ENCODE measurements around the gene FBXO38.
"Not testable (repeated sequence)": the region's sequence is repeated elsewhere in the genome, so short reads cannot be mapped to it uniquely, and the experiment has no call there.

Gene FBXO38

DNA sequence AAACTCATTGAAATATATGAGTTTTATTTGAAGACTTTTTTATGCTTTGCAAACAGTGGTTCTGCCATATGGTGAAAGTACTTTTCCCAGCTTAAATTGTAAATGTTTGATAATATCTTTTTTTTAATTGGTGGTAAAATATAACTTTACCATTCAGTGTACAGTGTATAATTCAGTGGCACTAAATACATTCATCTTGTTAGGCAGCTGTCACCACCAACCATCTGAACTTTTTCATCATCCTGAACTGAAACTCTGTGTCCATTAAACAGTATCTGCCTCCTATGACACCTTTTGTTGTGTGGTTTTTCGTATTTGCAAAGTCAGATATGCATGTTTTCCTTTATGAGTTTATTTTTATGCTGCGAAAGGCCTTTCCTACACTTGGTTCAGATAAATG lies 45.1 kb downstream of the FBXO38 start:
- DNase-seq: no peak

DNA sequence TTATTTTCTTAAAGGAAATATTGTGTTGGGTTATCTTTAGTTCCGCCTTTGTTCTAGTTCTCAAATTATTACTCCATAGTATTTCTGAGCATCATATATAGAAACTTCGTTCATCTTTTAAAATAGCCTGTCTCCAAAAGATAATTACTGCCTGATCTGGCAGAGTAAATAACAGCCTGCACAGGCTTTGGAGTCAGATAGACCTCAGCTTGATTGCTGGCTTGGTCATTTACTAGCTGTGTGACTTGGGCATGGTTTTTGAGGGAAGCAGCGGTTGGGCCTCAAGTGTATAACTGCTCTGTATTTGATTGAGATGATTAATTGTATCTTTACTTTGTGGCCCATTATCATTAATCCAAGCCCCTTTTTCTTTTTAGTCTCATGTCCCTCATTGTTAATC lies 50.1 kb downstream of the FBXO38 start:
- DNase-seq: no peak

DNA sequence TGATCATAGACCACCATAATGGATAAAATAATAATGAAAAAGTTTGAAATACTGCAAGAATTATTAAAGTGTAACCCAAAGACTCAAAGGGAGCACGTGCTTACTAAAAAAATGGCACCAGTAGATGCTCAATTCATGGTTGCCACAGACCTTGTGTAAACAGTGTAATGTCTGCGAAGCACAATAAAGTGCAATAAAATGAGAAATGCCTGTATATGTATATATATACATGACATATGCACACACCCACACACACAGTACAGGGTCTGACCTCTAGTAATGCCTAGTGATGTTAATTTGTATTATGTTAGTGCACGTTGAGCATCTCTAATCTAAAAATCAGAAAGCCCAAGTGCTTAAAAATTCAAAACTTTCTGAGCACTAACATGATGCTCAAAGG lies 52.3 kb downstream of the FBXO38 start:
- DNase-seq: no peak

DNA sequence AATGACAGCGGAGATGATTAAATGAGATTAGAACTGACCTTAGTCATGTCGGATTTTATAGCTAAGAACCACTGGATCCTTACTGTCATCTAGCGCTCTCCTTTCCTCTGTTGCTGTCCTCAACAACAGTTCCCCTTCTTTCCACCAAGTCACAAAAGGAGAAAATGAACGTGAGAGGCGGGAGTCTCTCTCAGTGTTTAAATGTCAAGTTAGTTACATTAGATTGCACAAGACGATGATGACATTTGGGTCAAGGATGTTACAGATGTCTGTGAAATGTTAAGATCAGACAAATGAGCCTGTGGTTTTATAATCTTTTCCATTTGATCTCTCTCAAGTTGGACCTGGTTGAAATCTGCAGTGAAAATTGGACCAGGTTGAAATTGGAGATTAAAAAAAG lies 53.5 kb downstream of the FBXO38 start:
- DNase-seq: peak; percentile 5

DNA sequence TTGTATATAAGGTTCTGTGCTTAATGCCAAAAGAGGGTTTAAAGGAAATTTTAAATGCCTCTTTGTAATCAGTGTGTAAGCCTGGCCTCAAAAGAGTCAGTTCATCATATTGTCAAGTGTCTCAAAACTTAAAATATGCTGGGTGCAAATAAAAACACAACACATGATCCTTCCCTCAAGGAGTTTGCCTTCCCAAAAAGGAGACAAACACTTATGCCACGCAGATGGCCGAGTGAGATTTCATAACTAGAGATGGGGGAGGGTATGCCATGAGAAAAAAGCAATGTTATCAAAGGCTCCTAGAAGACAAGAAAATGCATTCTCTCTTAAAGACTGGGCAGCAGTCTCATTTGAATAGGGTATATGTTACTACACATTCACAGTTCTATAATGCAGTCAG lies 55.2 kb downstream of the FBXO38 start:
- DNase-seq: no peak

DNA sequence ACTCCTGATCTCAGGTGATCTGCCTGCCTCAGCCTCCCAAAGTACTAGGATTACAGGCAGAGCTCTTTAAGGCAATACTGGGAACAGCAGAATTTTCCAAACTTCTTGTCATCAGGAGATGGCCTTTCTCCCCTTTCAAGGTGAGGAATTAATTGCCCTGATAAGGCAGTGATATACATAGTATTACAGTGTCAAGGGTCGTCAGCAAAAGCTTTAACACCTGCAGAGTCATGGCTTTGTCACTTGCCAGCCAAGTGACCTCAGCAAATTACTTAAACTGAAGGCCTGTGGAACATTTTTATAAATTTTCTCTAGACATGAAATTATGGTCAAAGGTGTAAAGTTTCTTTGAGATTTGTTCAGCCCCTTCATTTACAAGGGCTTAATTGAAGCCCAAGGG lies 59.5 kb downstream of the FBXO38 start:
- DNase-seq: no peak

DNA sequence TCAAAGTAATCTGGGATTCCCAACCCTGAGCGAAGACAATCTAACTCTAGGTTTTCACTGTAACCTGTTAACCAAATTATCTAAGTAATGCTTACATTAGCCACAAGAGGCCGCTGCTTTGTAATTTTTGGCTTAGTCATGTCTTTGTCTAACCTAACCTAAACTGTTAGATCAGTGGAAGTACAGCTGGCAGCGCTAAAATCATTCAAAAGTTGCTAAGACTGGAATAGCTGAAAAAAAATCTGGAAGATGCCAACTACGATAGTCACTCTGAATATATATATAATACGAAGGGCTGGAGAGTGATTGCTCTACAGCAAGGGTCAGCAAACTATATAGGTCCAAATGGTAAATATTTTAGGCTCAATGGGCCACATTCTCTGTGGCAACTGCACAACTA lies 60.2 kb downstream of the FBXO38 start:
- DNase-seq: peak; percentile 62

DNA sequence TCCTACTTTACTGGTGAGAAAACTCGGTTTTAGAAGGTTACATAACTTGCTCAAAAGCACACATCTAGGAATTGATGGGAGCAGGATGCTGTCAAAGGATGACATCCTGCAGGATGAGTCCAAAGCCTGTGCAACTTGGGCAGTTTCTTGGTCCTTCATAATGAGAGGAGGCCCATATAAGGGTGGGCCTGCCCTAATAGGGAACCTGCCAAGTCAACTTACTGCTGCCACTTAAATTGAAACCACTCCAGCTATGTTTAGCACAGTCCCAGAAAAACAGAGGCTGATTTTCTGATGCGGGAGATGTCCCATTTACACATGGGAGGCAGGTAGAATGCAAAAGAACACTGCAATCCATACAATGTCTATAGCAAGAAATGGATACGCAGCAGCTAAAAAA lies 61.8 kb downstream of the FBXO38 start:
- DNase-seq: no peak

DNA sequence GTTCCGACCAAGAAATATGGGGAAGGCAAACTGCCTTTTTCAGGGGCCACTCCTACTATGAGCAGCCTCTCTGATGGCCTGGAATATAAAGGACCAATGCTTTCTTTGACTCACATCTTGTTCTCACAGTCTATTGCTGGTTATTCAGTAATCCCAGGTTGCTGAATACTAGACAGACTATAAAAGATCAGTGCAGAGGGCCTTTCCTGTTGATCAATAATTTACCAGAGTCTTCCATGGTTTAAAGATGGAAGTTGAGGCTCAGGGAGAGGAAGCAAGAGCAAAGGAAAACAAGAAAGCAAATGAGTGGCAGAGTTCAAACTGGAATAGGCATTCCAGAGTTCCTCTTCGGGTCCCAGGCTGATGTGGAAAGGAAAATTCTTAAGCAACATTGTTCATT lies 62.9 kb downstream of the FBXO38 start:
- no peak for DNase-seq

DNA sequence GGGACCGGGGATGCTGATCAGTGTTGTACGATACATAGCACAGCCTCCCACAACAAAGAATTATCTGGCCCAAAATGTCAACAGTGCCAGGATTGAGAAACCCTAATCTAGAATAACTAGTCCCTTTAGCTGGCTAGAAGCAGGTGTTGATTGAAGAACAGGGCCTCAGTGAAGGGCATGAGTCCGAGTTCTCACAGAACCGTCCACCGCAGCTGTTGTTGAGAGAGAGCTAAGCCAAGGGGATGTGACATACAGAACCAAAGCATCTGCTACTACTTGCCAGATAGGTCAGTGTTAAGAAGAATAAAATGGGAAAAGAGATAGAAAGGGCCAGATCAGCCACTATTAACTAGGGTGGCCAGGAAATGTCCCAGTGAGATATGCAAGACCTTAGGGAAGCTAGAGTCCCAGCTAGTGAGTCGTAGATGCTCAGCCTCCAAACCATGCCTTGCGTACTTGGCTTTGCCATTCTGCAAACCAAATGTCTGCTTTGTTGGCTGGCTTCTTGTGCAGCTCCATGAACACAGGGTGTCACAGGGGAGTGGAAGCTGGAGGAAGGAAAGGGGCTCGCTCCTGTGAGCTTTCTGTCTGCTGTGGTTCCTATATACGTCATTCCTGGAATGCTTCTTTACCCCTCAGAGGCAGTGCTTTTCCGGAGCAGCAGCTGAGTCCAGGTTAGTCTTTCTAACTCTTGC lies 68.9 kb downstream of the FBXO38 start:
- DNase-seq: peak; percentile 8

DNA sequence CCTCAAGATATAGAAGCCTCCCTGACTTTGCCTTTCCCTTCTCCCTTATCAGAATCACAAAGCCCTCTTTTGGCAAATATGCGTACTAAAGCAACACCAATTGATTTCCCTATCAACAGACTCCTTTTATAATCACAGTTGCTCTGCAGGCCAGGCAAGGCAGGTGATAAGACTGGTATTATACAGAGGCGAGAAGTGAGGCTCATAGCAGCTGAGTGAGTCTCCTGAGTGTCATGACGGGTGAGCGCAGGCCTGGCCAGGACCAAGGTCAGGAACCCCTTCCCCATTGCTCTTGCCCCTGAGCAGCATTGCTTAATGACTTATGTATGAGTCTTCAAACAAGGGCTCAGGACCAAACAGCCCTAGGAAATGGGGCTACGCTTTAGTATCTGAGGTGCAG lies 70.8 kb downstream of the FBXO38 start:
- DNase-seq: no peak

DNA sequence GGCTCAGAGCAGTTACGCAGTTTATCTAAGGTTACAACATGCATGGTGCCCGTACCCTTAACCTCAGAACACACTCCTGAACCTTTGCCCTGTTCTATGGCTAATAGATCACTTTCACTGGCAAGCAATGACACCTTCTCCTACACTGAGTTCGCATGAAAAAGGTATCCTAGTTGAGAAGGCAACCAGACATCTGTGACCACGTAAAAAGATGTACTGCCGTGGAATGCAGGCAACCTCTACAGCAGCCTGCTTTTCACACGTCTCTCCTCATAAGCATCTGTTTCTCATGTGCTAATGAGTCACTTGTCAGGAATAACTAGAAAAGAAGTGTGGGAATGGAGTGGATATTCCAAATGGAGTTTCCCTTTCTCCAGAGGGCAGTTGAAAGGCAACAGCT lies 71.4 kb downstream of the FBXO38 start:
- peak; percentile 53 for DNase-seq

DNA sequence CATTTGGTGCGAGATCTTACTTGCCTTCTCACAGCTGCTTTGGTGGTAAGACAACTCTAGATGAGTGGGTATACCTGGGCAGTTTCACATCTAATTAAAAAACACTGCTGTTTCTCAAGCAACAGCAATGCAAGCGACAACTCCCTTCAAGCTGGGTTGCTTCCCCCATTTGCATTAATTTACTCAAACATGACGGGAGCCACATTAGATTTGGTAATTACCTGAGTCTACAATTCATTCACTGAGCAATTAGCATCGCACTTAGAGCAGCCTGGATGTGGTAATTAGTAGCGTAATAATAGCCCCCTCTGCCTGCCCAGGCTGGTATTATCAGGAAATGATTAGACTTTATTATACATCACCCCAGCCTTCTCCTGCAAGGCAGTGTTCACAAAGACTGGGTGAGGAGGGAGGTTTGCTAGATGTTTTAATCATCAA lies 73.4 kb downstream of the FBXO38 start:
- no peak for DNase-seq

DNA sequence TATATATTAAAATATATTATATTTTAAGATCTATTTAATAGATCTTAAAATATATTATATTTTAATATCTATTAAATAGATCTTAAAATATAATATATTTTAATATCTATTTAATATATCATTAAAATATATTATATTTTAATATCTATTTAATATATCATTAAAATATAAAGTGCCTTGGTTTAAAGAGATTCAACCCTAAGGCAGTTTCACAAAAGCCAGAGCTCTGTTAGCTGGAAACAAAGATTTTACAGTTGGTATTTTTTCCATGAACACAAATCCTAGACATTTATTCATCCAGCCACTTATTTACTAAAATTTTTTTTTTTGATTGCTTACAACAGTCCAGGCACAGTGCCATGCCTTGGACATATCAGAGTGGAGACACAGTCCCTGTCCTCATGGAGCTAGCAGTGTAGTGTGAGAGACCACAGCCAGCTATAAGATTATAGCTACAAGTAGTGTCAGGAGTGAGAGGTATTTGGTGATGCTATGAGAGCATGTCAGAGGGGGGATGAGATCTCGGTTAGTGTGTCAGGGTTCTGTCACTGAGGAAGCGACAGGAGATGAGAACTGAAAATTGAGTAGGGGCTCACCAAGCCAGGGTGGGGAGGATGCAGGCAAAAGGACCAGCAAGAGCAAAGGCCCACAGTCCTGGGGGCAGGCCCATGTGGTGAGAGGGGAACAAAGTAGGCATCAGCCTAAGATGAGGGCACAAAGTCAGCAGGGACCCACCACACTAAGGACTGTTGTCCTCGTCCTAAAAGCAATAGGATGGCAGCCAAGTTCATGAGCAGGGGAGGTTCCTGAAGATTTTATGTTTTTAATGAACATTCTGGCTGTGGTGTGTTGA lies 74.5 kb downstream of the FBXO38 start:
- DNase-seq: no peak

DNA sequence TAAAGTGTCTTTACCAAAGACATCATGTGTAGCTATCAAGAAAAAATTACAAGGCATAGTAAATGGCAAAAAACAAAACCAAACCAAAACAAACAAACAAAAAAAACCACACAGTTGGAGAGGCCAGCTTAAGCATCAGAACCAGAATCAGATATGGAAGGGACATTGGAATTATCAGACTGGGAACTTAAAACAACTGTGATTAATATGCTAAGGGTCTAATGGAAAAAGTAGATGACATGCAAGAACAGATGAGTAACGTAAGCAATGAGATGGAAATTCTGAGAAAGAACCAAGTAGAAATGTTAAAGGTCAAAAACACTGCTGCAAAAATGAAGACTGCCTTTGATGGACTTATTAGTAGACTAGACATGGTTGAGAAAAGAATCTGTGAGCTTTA lies 75.9 kb downstream of the FBXO38 start:
- DNase-seq: no peak

DNA sequence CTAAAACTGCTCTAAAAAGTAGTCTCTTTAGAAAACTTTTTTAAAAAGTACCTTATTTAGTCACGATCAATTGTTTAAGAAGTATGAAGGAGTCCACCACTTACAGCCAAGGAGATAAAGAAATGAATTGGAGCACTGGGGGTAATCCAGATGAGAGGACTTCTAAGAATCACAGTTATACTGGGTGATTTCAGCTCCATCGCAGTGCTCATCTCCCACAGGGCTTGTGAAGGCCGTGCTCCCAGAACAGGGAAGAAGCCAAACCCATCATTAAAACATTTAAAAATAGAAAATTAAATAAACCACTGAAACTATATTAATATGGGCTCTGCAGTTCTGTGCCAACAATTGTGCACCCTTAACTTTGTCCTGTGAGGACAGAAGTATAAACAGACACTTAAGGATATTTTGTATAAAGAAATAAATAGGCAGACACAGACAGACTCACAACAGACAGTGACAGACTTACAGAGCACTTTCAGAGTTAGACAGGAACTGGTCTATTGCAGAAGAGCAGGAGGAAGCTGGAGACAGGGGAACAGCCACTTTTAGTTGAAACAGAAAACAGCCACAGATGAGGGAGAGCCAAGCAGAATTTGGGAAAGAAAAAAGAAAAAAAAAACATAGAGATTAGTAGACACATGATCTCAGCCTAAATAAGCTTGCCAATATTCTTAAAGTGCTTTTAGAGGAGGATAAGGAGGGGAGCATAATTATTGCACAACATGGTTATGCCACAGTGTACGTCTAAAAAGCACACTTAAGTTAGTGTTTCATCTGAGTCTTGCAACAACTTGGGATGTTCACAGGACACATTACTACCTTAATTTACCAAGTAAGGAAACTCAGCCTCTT lies 81.8 kb downstream of the FBXO38 start:
- DNase-seq: no peak

DNA sequence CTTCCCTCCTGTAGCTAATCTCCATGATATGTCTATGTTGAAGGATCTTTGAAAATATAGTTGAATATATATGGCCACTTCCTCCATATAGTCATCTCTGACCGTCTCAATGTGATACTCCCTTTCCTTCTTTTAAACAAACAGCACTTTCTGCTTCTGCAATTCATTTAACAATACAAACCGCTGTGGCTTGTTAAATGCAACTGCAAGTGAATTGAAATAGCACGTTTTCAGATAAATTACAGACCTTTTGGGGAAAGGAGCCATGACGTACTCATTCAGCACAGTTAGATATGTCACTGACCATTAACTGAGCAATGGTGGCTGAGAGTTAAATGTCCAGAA lies 82.5 kb downstream of the FBXO38 start:
- no peak for DNase-seq

DNA sequence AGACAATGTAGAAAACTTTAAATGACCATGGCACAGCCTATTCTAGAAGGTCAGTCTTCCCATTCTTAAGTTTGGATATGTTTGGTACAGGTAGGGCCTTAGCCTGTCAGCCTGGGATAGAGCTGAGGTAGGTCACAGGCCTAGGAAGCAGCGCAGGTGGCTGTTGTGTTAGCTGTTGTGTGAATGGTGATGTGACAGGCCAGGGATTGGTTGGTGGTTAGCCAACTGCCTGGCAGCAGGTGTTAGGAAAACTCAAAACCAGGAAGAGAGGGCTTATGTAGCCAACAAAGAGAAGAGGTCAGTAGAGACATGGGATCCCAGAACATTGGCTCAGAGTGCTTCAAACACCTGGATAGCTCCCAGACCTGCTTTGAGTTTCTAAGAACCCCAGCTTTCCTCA lies 84.2 kb downstream of the FBXO38 start:
- DNase-seq: no peak

DNA sequence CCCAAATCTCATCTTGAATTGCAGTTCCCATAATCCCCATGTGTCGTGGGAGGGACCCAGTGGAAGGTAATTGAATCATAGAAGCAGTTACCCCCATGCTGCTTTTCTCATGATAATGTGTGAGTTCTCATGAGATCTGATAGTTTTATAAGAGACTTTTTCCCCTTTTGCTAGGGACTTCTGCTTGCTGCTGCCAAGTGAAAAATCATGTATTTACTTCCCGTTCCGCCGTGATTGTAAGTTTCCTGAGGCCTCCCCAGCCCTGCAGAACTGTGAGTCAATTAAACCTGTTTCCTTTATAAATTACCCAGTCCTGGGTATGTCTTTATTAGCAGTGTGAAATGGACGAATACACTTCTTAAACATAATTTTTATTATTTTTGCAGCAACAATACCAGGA lies 85.0 kb downstream of the FBXO38 start:
- DNase-seq: not testable (repeated sequence)

DNA sequence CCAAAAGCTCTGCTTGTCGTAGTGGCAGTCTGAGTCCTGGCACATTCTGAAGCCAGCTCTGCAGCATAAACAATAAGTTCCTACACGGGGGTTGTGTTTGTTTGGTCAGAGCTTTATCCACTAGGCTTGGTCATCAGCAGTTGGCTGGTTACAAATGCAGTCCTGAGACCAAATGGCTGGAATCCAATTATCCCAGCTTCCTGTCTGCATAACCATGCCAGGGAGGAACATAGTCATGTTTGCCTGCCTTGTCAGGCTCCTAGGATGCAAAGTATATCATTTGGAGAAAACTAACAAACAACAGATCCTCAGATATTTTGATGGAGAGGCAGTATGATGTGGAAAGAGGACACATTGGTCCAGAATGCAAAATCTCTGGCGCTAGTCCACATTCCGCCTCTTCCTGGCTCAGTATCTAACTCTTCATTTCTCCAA lies 85.8 kb downstream of the FBXO38 start:
- DNase-seq: peak; percentile 5

DNA sequence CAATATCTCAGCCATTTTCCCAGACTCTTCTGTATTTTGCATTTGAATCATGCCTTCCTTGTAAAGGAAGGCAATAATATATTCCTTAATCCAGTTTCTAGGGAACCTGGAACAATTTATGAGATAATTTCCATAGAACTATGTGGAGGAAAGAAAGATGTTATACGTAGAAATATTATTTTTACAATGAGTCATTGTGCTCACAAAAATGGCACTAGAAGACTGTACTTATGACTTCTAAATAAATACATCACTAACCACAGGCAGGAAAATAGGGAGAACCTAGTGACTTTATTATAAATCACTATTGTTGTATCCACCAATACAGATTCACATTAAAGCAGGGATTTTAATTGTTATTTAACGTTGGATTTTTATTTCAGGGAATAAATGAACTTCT lies 87.6 kb downstream of the FBXO38 start:
- DNase-seq: no peak

DNA sequence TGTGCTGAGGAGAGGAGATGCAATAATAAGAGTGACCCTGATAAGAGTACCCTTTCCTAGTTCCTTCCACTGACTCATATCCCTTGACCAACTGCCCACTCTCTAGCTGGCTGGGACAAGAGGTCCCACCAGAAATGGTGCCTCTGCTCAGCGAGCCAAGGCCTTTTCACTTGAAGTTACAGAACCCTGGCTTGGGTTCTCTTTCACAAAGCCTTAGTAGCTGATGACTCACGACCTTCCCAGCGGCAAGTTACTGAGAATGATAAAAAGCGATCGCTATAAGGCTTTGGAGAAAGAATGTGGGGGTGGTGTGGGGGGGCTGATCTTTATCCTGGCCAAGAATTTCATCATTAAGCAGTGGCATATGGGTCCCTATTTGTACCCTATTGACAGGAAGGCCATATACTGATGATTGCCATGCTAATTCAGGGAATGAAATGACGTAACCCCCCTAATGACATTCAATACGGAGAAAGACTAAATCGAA lies 90.3 kb downstream of the FBXO38 start:
- no peak for DNase-seq

DNA sequence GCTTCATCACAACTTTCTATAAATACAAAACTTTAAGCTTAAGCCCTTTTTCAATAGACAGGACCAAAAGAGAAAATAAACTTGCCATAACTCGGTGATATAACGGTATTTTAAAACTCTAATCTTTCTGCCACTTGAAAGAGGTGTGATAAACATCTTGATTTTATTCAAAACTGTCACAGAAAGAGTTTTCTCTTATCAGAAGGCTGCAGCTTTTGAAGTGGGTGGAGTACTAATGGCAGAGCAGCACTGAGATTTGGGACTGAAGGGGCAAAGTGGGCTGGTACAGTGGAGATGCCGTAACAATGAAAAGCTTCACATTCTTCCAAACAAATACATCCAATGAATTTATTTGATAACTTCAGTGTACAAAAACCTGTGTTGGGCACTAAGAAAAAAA lies 92.5 kb downstream of the FBXO38 start:
- DNase-seq: no peak
